OCI-LY7 (cell line): Measurements from ENCODE around the gene SPDYE2B.
"Not testable (repeated sequence)": the region's sequence is repeated elsewhere in the genome, so short reads cannot be mapped to it uniquely, and the experiment has no call there.

Experiments
- EZH2phosphoT487 ChIP-seq: fragments of 200-600 bp; sonication (generic); IDR thresholded peaks from 2 replicates; pipeline ENCODE4 v1.6.1; 2018; ENCODE audit warnings: low read depth, borderline replicate concordance, mild to moderate bottlenecking, mixed run types, antibody characterized with exemption, low read length, moderate library complexity, mixed read lengths
- TF ChIP-seq, protein P1 (sequence below): fragments of 200-600 bp; sonication (generic); conservative IDR thresholded peaks from 2 replicates; pipeline ENCODE4 v1.5.1; 2014; ENCODE audit warnings: mild to moderate bottlenecking, antibody characterized with exemption, low read length, moderate library complexity, mixed read lengths

DNA sequence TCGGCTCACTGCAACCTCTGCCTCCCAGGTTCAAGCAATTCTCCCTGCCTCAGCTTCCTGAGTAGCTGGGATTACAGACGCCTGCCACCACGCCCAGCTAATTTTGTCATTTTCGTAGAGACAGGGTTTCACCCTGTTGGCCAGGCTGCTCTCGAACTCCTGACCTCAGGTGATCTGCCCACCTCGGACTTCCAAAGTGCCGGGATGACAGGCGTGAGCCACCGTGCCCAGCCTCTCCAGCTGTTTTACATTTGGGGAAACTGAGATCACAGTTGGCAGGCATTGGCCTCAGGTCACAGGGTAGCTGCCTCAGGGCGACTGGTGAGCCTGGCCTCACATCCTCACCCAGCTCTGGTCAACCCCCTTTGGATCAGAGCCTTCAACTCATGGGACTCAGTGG, 40.4 kb upstream of the SPDYE2B start:
- TF ChIP-seq, protein P1, sequence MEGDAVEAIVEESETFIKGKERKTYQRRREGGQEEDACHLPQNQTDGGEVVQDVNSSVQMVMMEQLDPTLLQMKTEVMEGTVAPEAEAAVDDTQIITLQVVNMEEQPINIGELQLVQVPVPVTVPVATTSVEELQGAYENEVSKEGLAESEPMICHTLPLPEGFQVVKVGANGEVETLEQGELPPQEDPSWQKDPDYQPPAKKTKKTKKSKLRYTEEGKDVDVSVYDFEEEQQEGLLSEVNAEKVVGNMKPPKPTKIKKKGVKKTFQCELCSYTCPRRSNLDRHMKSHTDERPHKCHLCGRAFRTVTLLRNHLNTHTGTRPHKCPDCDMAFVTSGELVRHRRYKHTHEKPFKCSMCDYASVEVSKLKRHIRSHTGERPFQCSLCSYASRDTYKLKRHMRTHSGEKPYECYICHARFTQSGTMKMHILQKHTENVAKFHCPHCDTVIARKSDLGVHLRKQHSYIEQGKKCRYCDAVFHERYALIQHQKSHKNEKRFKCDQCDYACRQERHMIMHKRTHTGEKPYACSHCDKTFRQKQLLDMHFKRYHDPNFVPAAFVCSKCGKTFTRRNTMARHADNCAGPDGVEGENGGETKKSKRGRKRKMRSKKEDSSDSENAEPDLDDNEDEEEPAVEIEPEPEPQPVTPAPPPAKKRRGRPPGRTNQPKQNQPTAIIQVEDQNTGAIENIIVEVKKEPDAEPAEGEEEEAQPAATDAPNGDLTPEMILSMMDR, result not testable (repeated sequence)
- TF ChIP-seq EZH2phosphoT487, result not testable (repeated sequence)
